Right hindlimb (tissue), 1 donor: ENCODE measurements around the gene AZIN2.
"Not testable (repeated sequence)": the region's sequence is repeated elsewhere in the genome, so short reads cannot be mapped to it uniquely, and the experiment has no call there.

ENCODE experiments used
- DNase-seq: peaks from one replicate; pipeline ENCODE4 v3.0.0-alpha.2; 2018

AZIN2 gene

GRCh38 chr1:33096363-33097005 is 15.5 kb downstream of the AZIN2 start:
- DNase-seq, result no peak

- no peak for DNase-seq
These were observed 16.2 kb downstream of the AZIN2 start for GRCh38 chr1:33097137-33097611.

- no peak for DNase-seq
These were observed 16.8 kb downstream of the AZIN2 start for GRCh38 chr1:33097762-33098161.

DNA sequence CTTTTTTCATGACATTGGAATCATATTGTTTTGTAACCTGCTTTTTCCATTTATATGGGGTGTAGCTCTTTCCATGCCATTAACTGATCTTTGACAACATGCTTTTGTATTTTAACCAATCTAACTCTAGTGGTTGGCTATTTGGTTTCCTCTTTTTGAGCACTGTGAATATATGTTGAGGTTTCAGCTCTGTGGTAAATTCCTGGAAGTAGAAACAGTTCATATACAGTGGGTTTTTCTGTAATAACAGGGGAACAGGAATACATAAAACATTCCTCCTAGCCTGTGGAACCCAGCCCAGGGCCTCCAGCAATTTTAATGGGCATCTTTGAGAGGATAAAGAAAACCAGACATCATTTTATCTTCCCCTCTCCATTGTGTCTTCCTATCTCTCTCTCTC is 17.4 kb downstream of the AZIN2 start:
- no peak for DNase-seq

- peak; percentile 91 for DNase-seq
These were observed 18.6 kb downstream of the AZIN2 start for GRCh38 chr1:33099290-33100118.

GRCh38 chr1:33100119-33100415 is 19.1 kb downstream of the AZIN2 start:
- not testable (repeated sequence) for DNase-seq

DNA sequence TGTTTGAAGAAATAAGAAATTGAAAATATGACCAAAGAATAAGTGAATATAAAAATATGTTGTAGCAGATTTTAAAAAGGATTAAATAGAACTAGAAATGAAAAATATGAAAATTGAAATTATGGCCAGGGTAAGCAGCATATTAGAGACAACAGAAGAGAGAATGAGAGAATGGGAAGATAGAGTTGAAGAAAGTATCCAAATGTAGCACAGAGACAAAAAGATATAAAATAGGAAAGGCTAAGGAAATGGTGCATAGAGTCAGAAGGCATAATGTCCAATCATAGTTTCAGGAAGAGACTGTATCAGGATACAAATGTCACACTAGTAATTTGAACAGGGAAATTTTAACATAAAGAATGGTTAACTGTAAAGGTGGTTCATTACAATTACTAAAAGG is 29.5 kb downstream of the AZIN2 start:
- no peak for DNase-seq

DNA sequence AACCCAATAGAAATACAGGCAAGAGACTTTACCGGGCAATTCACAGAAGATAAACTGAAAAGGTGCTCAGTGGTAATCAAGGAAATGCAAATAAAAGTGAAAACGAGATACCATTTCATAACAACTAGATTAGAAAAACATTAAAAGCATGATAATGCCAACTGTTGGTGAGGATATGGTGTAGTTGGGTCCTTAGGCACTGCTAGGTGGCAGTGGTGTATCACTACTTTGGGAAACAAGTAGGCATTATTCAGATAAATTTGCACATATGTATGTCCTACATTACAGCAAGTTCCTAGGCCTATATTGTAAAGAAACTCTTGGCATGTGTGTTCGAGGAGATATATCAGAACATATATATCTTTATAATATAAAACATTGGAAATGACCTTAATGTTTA is 31.0 kb downstream of the AZIN2 start:
- DNase-seq, result no peak

- DNase-seq, result no peak
These were observed 36.6 kb downstream of the AZIN2 start for GRCh38 chr1:33117440-33118085.

DNA sequence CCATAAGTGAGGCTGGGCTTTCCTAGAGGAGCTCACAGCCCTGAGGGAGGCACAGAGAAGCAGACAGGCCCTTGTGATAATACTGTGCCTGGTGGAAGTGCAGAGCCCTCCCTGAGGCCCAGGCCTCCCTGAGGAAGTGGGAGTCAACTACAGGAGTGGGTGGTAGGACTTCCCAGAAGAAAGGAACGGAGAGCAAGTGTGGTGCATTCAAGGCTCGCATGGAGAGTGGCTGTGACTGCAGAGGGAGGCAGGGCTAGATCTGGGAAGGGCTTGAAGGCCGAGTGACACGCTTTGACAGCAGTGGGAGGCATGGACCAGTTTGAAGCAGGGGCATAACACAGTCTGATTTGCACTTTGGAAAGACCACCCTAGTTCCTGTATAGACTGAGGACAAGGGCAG is 37.3 kb downstream of the AZIN2 start:
- DNase-seq, result no peak

- DNase-seq, result no peak
These were observed 38.1 kb downstream of the AZIN2 start for GRCh38 chr1:33119050-33119449.

- no peak for DNase-seq
These were observed 38.7 kb downstream of the AZIN2 start for GRCh38 chr1:33119532-33120217.

DNA sequence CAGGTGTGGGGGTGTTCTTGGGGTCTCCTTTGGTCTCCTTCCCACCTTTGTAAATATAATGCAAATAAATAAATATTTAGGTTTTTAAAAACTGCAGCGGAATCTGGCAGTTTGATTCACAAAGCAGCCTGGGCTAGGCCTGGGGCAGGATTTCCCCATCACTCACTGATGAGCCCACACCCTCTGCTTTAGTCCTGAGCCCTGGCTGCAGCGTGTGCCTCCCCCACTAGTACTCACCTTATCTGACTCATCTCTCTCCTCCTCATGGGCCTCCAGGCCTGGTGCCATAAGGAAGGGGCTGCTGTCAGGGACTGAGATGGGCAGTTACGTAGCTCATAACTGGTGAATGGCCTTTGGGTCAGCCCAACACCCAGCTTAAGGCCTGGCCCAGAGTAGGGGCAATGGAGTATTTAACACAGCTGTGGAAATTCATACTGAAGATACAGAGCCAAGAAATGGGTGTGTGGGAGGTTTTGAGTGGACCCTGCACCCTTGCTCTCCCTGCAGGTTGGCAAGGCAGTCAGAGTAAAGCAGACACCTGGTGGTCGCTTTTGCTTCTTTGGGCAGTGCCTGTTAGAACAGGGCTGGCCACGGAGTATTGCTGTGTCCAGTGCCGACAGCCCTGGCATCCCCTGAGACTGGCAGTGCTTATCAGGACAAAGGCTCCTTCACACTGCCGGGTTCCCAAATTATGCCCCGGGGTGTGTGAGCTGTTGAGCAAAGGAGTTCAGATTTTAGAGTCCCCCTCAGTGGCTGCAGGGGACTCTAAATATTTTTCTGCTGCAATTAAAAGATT is 39.7 kb downstream of the AZIN2 start:
- DNase-seq, result no peak

- no peak for DNase-seq
These were observed 40.8 kb downstream of the AZIN2 start for GRCh38 chr1:33121728-33122127.

- no peak for DNase-seq
These were observed 41.7 kb downstream of the AZIN2 start for GRCh38 chr1:33122483-33123178.

GRCh38 chr1:33123266-33123665 is 42.3 kb downstream of the AZIN2 start:
- no peak for DNase-seq

- not testable (repeated sequence) for DNase-seq
These were observed 43.7 kb downstream of the AZIN2 start for GRCh38 chr1:33124647-33125046.

DNA sequence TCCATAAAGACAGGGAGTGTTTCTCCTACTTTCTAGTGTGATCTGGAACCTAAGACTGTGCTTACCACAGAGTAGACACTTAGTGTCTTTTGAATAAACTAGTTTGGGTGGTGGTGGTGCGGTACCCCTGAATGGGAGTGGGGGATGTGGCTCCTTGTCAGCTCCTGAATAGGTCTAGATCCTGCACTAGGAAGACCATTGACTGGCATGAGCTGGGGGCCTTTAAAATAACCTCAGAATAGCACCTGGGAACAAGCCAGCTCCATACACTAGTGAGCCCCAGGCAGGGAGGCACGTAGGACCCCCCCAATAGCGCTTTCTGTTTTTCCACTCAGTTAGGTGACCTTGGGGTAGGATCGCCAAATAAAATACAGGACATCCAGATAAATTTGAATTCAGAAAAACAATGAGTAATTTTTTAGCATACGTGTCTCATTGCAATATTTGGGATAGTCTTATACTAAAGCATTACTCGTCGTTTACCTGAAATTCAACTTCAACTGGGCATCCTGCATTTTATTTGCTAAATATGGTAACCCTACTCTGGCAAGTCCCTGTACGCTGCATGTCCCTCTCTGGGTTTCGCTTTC is 45.6 kb downstream of the AZIN2 start:
- no peak for DNase-seq

DNA sequence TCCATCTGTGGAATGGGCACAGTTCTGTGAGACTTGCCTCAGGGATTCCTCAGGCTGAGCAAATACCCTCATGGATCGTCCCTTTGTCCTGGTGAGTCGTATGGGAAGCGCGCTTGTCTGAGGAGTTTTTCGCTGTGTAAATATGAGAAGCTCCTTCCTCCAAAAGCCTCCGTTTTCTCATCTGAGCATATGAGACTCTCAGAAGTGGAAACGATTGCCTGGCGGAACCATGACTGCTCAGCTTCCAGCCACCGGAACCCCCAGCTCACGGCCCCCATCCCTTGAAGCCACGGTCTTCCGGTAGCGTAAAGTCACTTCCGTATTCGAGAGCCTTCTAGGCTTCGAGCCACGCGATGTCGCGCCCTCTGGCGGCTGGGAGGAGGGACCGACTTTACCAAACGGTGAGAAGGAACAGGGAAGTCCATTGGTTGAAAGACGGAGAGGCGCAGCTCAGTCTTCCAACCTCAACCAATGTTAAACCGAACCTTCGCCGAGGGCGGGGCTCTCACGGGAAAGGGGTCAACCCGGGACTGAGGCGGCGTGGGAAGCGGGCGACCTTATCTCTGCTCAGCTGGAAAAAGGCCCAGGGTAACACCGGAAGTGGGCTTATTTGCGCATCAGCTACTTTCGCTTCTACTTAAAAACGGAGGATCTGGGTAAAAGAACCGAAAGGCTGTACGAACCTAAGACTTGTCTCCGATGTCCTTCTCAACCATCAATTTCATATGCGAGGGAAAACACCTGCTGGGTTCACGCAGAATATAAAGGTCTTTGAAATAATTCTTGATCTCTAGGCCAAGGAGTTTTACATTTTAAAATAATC is 46.3 kb downstream of the AZIN2 start:
- DNase-seq, result peak; percentile 99

DNA sequence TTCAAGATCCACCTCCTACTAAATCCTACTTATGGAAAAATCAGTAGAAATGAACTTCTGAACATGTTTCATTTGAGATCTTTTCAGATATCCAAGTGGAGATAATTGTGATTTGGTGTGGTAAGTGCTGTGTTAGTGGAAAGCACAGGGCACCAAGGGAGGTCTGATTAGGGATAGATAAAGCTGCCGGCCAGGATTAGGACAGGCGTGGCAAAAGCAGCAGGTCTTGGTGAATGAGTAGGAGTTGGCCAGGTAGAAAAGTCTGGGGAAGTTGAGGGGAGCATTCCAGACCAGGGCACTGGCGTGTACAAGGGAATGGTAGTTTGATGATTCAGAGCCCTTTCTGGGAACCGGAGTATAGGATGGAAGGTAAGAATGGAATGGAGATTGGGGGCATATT is 47.8 kb downstream of the AZIN2 start:
- no peak for DNase-seq

DNA sequence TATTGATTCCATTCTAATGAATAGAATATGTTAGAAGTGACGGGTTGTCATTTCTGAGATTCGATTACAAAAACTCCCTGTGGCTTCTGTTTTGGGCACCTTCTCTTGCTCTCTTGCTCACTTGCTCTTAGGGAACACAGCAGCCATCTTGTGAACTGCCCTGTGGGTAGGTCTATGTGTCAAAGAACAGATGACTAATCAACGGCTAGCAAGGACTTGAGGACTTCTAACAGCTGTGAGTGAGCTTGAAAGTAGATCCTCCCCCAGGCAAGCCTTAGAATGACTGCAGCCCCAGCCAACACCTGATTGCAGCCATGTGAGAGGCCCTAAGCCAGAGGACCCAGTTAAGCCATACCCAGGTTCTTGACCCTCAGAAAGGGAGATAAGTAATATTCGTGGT is 49.3 kb downstream of the AZIN2 start:
- DNase-seq, result peak; percentile 15
